OCI-LY3 (cell line): ENCODE measurements around the gene EFNB3.

Experiments
- H2AFZ ChIP-seq: fragments of 200-600, 300-600 bp; shearing (Covaris generic); 2 replicates; pipeline ENCODE4 v1.6.0; 2014; ENCODE audit warnings: antibody characterized with exemption, low read depth, low read length
- H3K27ac ChIP-seq: fragments of 200-600, 300-600 bp; sonication (generic); 2 replicates; pipeline ENCODE4 v1.5.1; 2014; ENCODE audit warnings: mild to moderate bottlenecking, low read length, moderate library complexity, mixed read lengths
- H3K27me3 ChIP-seq: fragments of 200-600, 300-600 bp; sonication (generic); 2 replicates; pipeline ENCODE4 v1.6.1; 2014; ENCODE audit warnings: low read depth, low read length, mixed read lengths
- H3K36me3 ChIP-seq: fragments of 200-600, 300-600 bp; sonication (generic); replicated peaks from 2 replicates; pipeline ENCODE3; 2014; ENCODE audit warnings: low read depth, low read length, mixed read lengths
- H3K4me1 ChIP-seq: fragments of 300-600, 200-600 bp; sonication (generic); 2 replicates; pipeline ENCODE4 v1.6.1; 2014; ENCODE audit warnings: low read length, mixed read lengths
- H3K4me2 ChIP-seq: fragments of 200-600, 300-600 bp; sonication (generic); 2 replicates; pipeline ENCODE4 v1.6.1; 2014; ENCODE audit warnings: low read length, mixed read lengths
- H3K4me3 ChIP-seq: fragments of 300-600, 200-600 bp; sonication (generic); 2 replicates; pipeline ENCODE4 v1.5.1; 2014; ENCODE audit warnings: antibody characterized with exemption, mild to moderate bottlenecking, low read length, moderate library complexity
- H3K79me2 ChIP-seq: fragments of 300-600, 200-600 bp; shearing (Covaris generic); 2 replicates; pipeline ENCODE4 v1.6.1; 2014; ENCODE audit warnings: mild to moderate bottlenecking, low read length, mixed read lengths
- H3K9ac ChIP-seq: fragments of 300-600, 200-600 bp; shearing (Covaris generic); 2 replicates; pipeline ENCODE4 v1.6.0; 2014; ENCODE audit warnings: mild to moderate bottlenecking, low read length, moderate library complexity
- H3K9me3 ChIP-seq: fragments of 200-600, 300-600 bp; shearing (Covaris generic); 2 replicates; pipeline ENCODE4 v1.6.1; 2014; ENCODE audit warnings: low read length, mixed read lengths; ENCODE audit not compliant: insufficient read depth
- H4K20me1 ChIP-seq: fragments of 200-600, 300-600 bp; sonication (generic); 2 replicates; pipeline ENCODE4 v1.6.1; 2016; ENCODE audit warnings: low read length, mixed read lengths; ENCODE audit not compliant: insufficient read depth
- CTCF ChIP-seq: fragments of 200-600, 300-600 bp; sonication (generic); IDR thresholded peaks from 2 replicates; pipeline ENCODE4 v1.5.1; 2014; ENCODE audit warnings: antibody characterized with exemption, low read length, low read depth
- EZH2phosphoT487 ChIP-seq: fragments of 200-600 bp; shearing (Covaris generic); IDR thresholded peaks from 2 replicates; pipeline ENCODE4 v1.6.1; 2018; ENCODE audit warnings: antibody characterized with exemption, mixed run types, low read depth

The EFNB3 gene

GRCh38 chr17:7702776-7703175 lies 2.2 kb upstream of the EFNB3 start:
- TF ChIP-seq CTCF (no peak), EZH2phosphoT487 (no peak)
- no peak overlapping the region for H3K4me3 ChIP-seq

GRCh38 chr17:7703584-7704479 lies 1.2 kb upstream of the EFNB3 start:
- Histone ChIP-seq H3K27me3 (peaks cover 11% of the 10 kb centered on the region), H3K9ac (no peak overlapping the region), H3K27ac (no peak overlapping the region), H2AFZ (no peak overlapping the region), H3K36me3 (no peaks in the 10 kb centered on the region), H3K4me2 (no peak overlapping the region), H3K4me1 (no peaks in the 10 kb centered on the region), H3K9me3 (no peaks in the 10 kb centered on the region), H4K20me1 (no peaks in the 10 kb centered on the region), H3K4me3 (no peak overlapping the region), H3K79me2 (no peaks in the 10 kb centered on the region)
- TF ChIP-seq CTCF (no peak), EZH2phosphoT487 (no peak)

More at GRCh38 chr17:7702776-7703175, 2.2 kb upstream of the EFNB3 start:
- peaks cover 11% of the 10 kb centered on the region for H3K27me3 ChIP-seq
- H3K79me2 ChIP-seq: no peaks in the 10 kb centered on the region
- no peaks in the 10 kb centered on the region for H4K20me1 ChIP-seq
- H3K9me3 ChIP-seq: no peaks in the 10 kb centered on the region
- H2AFZ ChIP-seq: no peak overlapping the region
- no peaks in the 10 kb centered on the region for H3K4me1 ChIP-seq
- no peak overlapping the region for H3K4me2 ChIP-seq
- H3K9ac ChIP-seq: no peak overlapping the region
- no peaks in the 10 kb centered on the region for H3K36me3 ChIP-seq
- no peak overlapping the region for H3K27ac ChIP-seq

GRCh38 chr17:7705269-7706255 lies 560 bp downstream of the EFNB3 start:
- no peaks in the 10 kb centered on the region for H3K9me3 ChIP-seq
- H3K36me3 ChIP-seq: no peaks in the 10 kb centered on the region
- H2AFZ ChIP-seq: no peak overlapping the region
- H4K20me1 ChIP-seq: no peaks in the 10 kb centered on the region
- H3K4me1 ChIP-seq: peaks cover 5% of the 10 kb centered on the region
- H3K9ac ChIP-seq: no peak overlapping the region
- TF ChIP-seq CTCF (no peak), EZH2phosphoT487 (no peak)
- H3K27ac ChIP-seq: no peak overlapping the region
- H3K27me3 ChIP-seq: peaks cover 11% of the 10 kb centered on the region
- H3K4me3 ChIP-seq: no peak overlapping the region
- H3K4me2 ChIP-seq: no peak overlapping the region
- no peaks in the 10 kb centered on the region for H3K79me2 ChIP-seq
